ENCODE measurements around the gene ARHGAP22. TPM values are rescaled to one million over a fixed set of nuclear protein-coding genes. Genes with fewer than 3 reads are reported as not detected.

ARHGAP22 gene
- total and polyA plus RNA-seq, 3 experiments from 2014 or later = not detected

GRCh38 chr10:48614481-48615390 is 9.9 kb upstream of the ARHGAP22 start:
- Mint-ChIP-seq H3K4me3 (no peak overlapping the region), H3K4me1 (no peaks in the 10 kb centered on the region), H3K36me3 (no peaks in the 10 kb centered on the region), H3K27me3 (peaks cover 15 to 40% of the 10 kb centered on the region in 2 donors), H3K9me3 (peaks cover 5 to 17% (median 9%) of the 10 kb centered on the region in 5 donors), H3K27ac (no peak overlapping the region)
- POLR2A ChIA-PET = no interaction called here
- CTCF ChIA-PET = interaction anchor here (1.4 to 1.7 kb wide), 2 partner anchors 8 to 11 kb away, joined by 3 to 4 read pairs; no protein-coding TSS in a partner anchor
- Histone ChIP-seq H3K4me1 (ENCODE audit: insufficient read depth, low read length) (no peaks in the 10 kb centered on the region), H3K27ac (ENCODE audit: low read depth, low read length) (no peak overlapping the region), H3K9me3 (ENCODE audit: low read length) (no peaks in the 10 kb centered on the region), H3K4me3 (ENCODE audit: low read length) (no peak overlapping the region), H3K36me3 (ENCODE audit: insufficient read depth, low read length) (no peaks in the 10 kb centered on the region), H3K27me3 (ENCODE audit: insufficient read depth, low read length, poor library complexity, severe bottlenecking) (no peaks in the 10 kb centered on the region)
- DNase-seq = no peak

- H3K36me3 ChIP-seq (ENCODE audit: insufficient read depth, low read length) = no peaks in the 10 kb centered on the region
- no peak overlapping the region for H3K4me3 ChIP-seq (ENCODE audit: low read length)
- no peaks in the 10 kb centered on the region for H3K27me3 ChIP-seq (ENCODE audit: insufficient read depth, low read length, poor library complexity, severe bottlenecking)
- no peak overlapping the region for H3K4me3 Mint-ChIP-seq
- H3K27me3 Mint-ChIP-seq = peaks cover 16 to 45% of the 10 kb centered on the region in 2 donors
- no peaks in the 10 kb centered on the region for H3K9me3 ChIP-seq (ENCODE audit: low read length)
- DNase-seq = no peak
- H3K4me1 ChIP-seq (ENCODE audit: insufficient read depth, low read length) = no peaks in the 10 kb centered on the region
- H3K9me3 Mint-ChIP-seq = peaks cover 5 to 17% (median 9%) of the 10 kb centered on the region in 5 donors
- H3K27ac Mint-ChIP-seq = peak overlapping the region in 1 of 8 donors; percentile 29
- ChIA-PET POLR2A (no interaction called here), CTCF (interaction anchor here (1.3 kb wide), 1 partner anchor 18 kb away, joined by 3 read pairs; no protein-coding TSS in a partner anchor)
- no peak overlapping the region for H3K27ac ChIP-seq (ENCODE audit: low read depth, low read length)
- H3K4me1 Mint-ChIP-seq = no peaks in the 10 kb centered on the region
- no peaks in the 10 kb centered on the region for H3K36me3 Mint-ChIP-seq
Observed at GRCh38 chr10:48613016-48613415, 8.1 kb upstream of the ARHGAP22 start.

GRCh38 chr10:48612236-48612943 is 7.5 kb upstream of the ARHGAP22 start:
- no peaks in the 10 kb centered on the region for H3K9me3 ChIP-seq (ENCODE audit: low read length)
- Mint-ChIP-seq H3K4me3 (no peak overlapping the region), H3K27me3 (peaks cover 17 to 46% of the 10 kb centered on the region in 2 donors), H3K9me3 (peaks cover 5 to 17% (median 9%) of the 10 kb centered on the region in 5 donors), H3K27ac (peak overlapping the region in 1 of 8 donors; percentile 4), H3K36me3 (no peaks in the 10 kb centered on the region), H3K4me1 (no peaks in the 10 kb centered on the region)
- no peaks in the 10 kb centered on the region for H3K36me3 ChIP-seq (ENCODE audit: insufficient read depth, low read length)
- no peaks in the 10 kb centered on the region for H3K4me1 ChIP-seq (ENCODE audit: insufficient read depth, low read length)
- POLR2A ChIA-PET = no interaction called here
- no peak for DNase-seq
- no peak overlapping the region for H3K4me3 ChIP-seq (ENCODE audit: low read length)
- CTCF ChIA-PET = interaction anchor here (1.3 kb wide), 1 partner anchor 18 kb away, joined by 3 read pairs; no protein-coding TSS in a partner anchor
- H3K27ac ChIP-seq (ENCODE audit: low read depth, low read length) = no peak overlapping the region
- no peaks in the 10 kb centered on the region for H3K27me3 ChIP-seq (ENCODE audit: insufficient read depth, low read length, poor library complexity, severe bottlenecking)

GRCh38 chr10:48611133-48611532 is 6.3 kb upstream of the ARHGAP22 start:
- H3K27me3 Mint-ChIP-seq = peaks cover 20 to 48% of the 10 kb centered on the region in 2 donors
- peaks cover 5 to 15% (median 9%) of the 10 kb centered on the region in 5 donors for H3K9me3 Mint-ChIP-seq

GRCh38 chr10:48610585-48611093 is 5.8 kb upstream of the ARHGAP22 start:
- peaks cover 2 to 13% (median 7%) of the 10 kb centered on the region in 5 donors for H3K9me3 Mint-ChIP-seq
- no peaks in the 10 kb centered on the region for H3K4me1 ChIP-seq (ENCODE audit: insufficient read depth, low read length)
- DNase-seq = no peak
- no peak overlapping the region for H3K27ac ChIP-seq (ENCODE audit: low read depth, low read length)
- ChIA-PET CTCF (no interaction called here), POLR2A (no interaction called here)
- no peaks in the 10 kb centered on the region for H3K36me3 Mint-ChIP-seq
- no peaks in the 10 kb centered on the region for H3K9me3 ChIP-seq (ENCODE audit: low read length)
- peaks cover 24 to 49% of the 10 kb centered on the region in 2 donors for H3K27me3 Mint-ChIP-seq
- peaks cover 0 to under 1% (median 0%) of the 10 kb centered on the region in 3 donors for H3K4me1 Mint-ChIP-seq
- no peak overlapping the region for H3K4me3 ChIP-seq (ENCODE audit: low read length)
- H3K27ac Mint-ChIP-seq = no peak overlapping the region
- H3K27me3 ChIP-seq (ENCODE audit: insufficient read depth, low read length, poor library complexity, severe bottlenecking) = no peaks in the 10 kb centered on the region
- no peak overlapping the region for H3K4me3 Mint-ChIP-seq
- no peaks in the 10 kb centered on the region for H3K36me3 ChIP-seq (ENCODE audit: insufficient read depth, low read length)

More at GRCh38 chr10:48611133-48611532, 6.3 kb upstream of the ARHGAP22 start:
- Histone ChIP-seq H3K4me3 (ENCODE audit: low read length) (no peak overlapping the region), H3K27me3 (ENCODE audit: insufficient read depth, low read length, poor library complexity, severe bottlenecking) (no peaks in the 10 kb centered on the region), H3K27ac (ENCODE audit: low read depth, low read length) (no peak overlapping the region), H3K9me3 (ENCODE audit: low read length) (no peaks in the 10 kb centered on the region), H3K36me3 (ENCODE audit: insufficient read depth, low read length) (no peaks in the 10 kb centered on the region), H3K4me1 (ENCODE audit: insufficient read depth, low read length) (no peaks in the 10 kb centered on the region)
- Mint-ChIP-seq H3K4me3 (no peak overlapping the region), H3K27ac (no peak overlapping the region), H3K36me3 (no peaks in the 10 kb centered on the region), H3K4me1 (no peaks in the 10 kb centered on the region)
- POLR2A ChIA-PET = no interaction called here
- CTCF ChIA-PET = no interaction called here
- DNase-seq = no peak

- CTCF ChIA-PET = no interaction called here
- H3K27me3 Mint-ChIP-seq = peaks cover 24 to 54% of the 10 kb centered on the region in 2 donors
- H3K27ac Mint-ChIP-seq = no peak overlapping the region
Observed at GRCh38 chr10:48609899-48610584, 5.2 kb upstream of the ARHGAP22 start.

GRCh38 chr10:48609441-48609840 is 4.6 kb upstream of the ARHGAP22 start:
- Mint-ChIP-seq H3K36me3 (no peaks in the 10 kb centered on the region), H3K27ac (no peak overlapping the region), H3K4me3 (no peak overlapping the region), H3K4me1 (peaks cover 0 to 8% (median 4%) of the 10 kb centered on the region in 3 donors), H3K27me3 (peaks cover 24 to 57% of the 10 kb centered on the region in 2 donors), H3K9me3 (peaks cover 0 to 4% (median 3%) of the 10 kb centered on the region in 5 donors)
- ChIA-PET POLR2A (no interaction called here), CTCF (interaction anchor here (2.4 kb wide), 1 partner anchor 47 kb away, joined by 9 read pairs; no protein-coding TSS in a partner anchor)
- no peak for DNase-seq
- H3K27me3 ChIP-seq (ENCODE audit: insufficient read depth, low read length, poor library complexity, severe bottlenecking) = no peaks in the 10 kb centered on the region
- H3K27ac ChIP-seq (ENCODE audit: low read depth, low read length) = no peak overlapping the region
- no peaks in the 10 kb centered on the region for H3K4me1 ChIP-seq (ENCODE audit: insufficient read depth, low read length)
- H3K36me3 ChIP-seq (ENCODE audit: insufficient read depth, low read length) = no peaks in the 10 kb centered on the region
- H3K4me3 ChIP-seq (ENCODE audit: low read length) = no peak overlapping the region
- no peaks in the 10 kb centered on the region for H3K9me3 ChIP-seq (ENCODE audit: low read length)

More at GRCh38 chr10:48609899-48610584, 5.2 kb upstream of the ARHGAP22 start:
- no peak for DNase-seq
- no peak overlapping the region for H3K4me3 ChIP-seq (ENCODE audit: low read length)
- peaks cover 2 to 7% (median 4%) of the 10 kb centered on the region in 5 donors for H3K9me3 Mint-ChIP-seq
- POLR2A ChIA-PET = no interaction called here
- no peak overlapping the region for H3K4me3 Mint-ChIP-seq
- H3K36me3 ChIP-seq (ENCODE audit: insufficient read depth, low read length) = no peaks in the 10 kb centered on the region
- no peaks in the 10 kb centered on the region for H3K9me3 ChIP-seq (ENCODE audit: low read length)
- H3K27ac ChIP-seq (ENCODE audit: low read depth, low read length) = no peak overlapping the region
- no peaks in the 10 kb centered on the region for H3K27me3 ChIP-seq (ENCODE audit: insufficient read depth, low read length, poor library complexity, severe bottlenecking)
- H3K4me1 ChIP-seq (ENCODE audit: insufficient read depth, low read length) = no peaks in the 10 kb centered on the region
- H3K36me3 Mint-ChIP-seq = no peaks in the 10 kb centered on the region
- peaks cover 0 to 6% (median 4%) of the 10 kb centered on the region in 3 donors for H3K4me1 Mint-ChIP-seq
